GM15510 (cell line): Measurements from ENCODE around the gene AK5.

Experiments
- POLR2A ChIP-seq: IDR thresholded peaks from 3 replicates; pipeline ENCODE4 v1.6.1; 2011; ENCODE audit warnings: borderline replicate concordance; ENCODE audit not compliant: insufficient read length; ENCODE audit errors: extremely low read depth

AK5 gene

DNA sequence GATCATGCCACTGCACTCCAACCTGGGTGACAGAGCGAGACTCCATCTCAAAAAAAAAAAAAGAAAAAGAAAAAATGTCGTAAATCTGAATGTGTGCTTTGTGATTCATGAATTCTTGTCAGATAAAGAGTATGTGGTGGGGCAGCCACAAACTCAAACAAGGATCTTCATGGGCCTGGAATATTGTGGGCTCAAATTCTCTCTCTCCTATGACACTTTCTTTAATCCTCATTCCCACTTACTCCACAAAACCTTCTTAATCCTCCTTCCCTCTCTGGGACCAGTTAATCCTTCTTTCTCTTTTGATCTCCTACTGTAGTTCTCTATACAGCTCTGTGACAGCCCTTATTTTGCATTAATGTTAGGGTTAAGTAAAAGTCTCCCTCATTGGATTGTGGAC is 112.3 kb downstream of the AK5 start:
- no peak for TF ChIP-seq POLR2A

DNA sequence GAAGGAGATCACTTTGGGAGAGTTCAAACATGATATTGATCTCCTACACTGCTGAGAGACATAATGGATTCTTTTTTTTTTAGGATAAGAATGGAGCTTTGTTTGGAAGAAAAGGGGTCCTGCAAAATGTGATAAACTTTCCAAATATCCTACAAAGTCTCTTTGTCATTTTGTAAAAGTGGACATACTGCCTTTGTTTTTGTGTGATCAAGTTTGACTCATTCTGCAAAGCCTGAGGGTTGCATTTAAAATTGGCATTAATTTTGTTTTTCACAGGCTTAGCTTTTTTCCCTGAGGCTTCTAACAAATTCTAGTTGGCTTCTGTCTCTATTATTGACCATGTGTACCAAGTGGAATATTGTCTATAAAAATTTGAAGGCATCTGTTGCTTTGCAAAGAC is 113.2 kb downstream of the AK5 start:
- TF ChIP-seq POLR2A: no peak

DNA sequence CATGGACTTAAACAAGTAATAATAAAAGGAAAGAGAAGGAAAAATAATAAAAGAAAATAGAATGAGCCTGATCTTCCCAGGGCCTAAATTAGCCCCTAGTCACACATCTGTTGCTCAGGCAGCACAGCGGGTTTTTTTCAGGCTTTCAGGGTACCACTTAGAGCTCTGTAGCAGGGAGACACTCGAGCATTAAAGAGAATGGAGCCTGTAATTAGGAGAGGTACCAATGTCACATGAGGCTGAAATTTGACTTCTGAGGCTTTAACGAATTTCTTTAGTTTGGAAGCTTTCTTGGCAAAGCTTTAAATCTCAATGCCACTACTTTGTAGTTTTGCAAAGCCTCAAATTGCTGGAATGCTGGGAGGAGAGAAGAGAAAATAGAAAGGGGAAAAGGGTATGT is 116.3 kb downstream of the AK5 start:
- no peak for TF ChIP-seq POLR2A

DNA sequence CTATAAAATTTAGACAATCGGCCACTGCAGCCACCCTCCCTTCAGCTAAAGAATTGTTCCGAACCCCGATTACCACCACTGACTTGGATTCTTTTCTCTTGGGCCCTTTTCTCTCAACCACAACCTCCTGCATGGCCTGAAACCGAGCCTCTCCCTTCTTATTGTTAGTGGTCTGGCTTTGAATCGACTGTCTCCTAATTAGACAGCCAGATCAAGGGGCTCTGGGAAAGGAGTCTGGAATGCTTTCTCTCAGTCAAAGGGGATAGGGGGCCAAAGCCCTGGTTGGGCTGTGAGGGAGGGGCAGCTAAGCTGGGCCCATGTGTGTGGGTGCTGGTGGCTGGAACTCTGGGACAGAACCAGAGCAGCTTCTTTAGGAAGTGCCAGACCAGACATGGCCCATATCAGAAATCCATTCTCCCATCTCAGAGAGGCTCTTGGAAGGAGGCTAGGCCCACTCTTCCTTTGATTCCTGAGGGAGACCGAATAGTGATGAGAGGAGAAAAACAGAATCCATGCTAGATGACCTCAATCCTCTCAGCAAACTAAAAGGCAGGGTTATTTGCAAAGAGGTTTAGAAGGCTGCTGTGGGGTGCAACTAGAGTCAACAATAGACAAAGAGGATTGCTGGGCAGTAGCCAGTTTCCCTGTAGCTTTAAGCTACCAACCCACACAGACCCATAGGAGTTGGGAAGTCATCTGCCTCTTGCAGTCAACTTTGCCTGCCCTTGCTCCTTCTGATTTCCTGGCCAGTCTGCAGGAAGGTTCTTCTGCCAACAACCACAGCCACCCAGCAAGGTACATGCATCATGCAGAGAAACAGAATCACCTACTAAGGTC is 117.6 kb downstream of the AK5 start:
- TF ChIP-seq POLR2A: no peak

DNA sequence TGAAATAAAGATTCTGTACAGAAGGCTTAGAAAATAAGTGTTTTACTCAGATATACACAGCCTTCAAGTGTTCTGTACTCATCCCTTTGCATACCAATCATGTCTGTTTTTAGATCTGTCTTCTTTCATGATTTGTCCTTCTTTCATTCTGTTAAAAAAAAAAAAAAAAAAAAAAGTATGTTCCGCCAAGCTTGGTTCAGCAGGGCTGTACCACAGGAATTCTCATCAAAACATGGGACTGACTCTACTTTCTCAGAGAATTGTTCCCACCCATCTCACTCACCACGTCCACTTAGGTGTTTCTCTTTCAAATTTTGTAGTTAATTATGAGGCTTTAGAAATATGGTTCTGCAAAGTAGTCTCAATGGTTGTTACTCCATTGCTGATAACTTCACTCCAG is 119.0 kb downstream of the AK5 start:
- TF ChIP-seq POLR2A: no peak

DNA sequence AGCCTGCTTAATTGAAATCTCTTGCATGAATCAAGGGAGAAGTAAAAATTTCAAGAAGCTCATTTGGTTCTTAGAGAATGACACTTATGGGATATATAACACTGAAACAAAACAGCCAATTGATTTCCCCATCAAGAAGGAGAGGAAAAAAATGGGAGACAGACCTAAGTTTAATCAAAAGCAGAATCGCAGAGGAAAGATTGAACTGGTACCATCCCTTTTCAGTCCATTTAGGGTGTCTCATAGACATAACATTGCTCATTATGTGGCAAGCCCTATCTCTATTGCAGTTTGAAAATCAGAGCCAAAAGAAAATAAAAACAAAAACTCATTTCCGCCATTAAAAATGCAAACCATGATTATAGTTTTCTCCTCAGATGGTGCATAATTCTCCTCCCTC is 119.6 kb downstream of the AK5 start:
- TF ChIP-seq POLR2A: no peak

DNA sequence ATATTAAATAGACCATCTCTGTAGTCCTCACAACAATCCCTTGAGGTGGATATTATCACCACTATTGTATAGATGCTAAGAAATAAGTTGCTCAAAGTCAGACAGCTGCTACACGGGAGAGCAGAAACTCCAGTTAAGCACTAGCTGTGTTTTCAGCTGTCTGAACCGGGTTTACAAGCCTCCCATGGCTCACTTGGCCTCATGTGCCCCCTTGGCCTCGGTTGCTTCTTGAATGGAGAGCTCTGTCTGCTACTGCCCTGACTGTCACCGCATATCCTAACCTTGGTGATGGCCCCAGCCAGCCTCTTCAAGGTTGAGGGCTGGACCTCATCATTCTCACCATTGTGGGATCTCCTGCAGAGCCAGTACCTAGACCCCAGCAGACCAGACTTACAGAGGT is 123.4 kb downstream of the AK5 start:
- no peak for TF ChIP-seq POLR2A

DNA sequence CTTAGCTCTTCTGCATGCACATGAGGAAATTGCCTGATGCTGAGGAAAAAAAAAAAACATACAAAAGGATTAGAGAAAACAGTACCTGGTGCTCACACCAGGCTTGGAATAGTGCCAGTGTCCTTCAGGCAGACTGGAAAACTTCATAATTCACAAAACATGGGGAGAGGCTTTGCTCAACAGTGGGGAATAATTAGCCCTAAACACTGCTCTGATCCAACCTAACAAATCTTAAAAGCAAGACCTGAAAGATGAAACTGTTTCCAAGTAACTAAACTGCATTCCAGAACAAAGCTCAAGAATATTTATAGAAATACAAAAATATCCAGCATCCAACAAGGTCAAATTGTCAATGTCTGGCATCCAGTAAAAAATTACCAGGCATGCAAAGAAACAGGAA is 124.8 kb downstream of the AK5 start:
- TF ChIP-seq POLR2A: no peak

DNA sequence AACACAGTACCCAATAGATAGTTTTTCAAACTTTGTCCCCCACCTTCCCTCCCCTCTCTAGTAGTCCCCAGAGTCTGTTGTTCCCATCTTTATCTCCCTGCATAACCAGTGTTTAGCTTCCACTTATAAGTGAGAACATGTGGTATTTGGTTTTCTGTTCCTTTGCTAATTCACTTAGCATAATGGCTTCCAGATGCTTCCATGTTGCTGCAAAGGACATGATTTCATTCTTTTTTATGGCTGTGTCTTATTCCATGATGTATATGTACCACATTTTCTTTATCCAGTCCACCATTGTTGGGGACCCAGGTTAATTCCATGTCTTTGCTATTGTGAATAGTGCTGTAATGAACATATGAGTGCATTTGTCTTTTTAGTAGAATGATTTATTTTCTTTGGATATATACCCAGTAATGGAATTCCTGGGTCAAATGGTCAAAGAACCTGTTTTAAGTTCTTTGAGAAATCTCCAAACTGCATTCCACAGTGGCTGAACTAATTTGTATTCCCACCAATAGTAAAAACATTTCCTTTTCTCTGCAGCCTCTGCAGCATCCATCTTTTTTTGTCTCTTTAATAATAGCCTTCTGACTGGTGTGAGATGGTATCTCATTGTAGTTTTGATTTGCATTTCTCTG is 126.0 kb downstream of the AK5 start:
- no peak for TF ChIP-seq POLR2A

DNA sequence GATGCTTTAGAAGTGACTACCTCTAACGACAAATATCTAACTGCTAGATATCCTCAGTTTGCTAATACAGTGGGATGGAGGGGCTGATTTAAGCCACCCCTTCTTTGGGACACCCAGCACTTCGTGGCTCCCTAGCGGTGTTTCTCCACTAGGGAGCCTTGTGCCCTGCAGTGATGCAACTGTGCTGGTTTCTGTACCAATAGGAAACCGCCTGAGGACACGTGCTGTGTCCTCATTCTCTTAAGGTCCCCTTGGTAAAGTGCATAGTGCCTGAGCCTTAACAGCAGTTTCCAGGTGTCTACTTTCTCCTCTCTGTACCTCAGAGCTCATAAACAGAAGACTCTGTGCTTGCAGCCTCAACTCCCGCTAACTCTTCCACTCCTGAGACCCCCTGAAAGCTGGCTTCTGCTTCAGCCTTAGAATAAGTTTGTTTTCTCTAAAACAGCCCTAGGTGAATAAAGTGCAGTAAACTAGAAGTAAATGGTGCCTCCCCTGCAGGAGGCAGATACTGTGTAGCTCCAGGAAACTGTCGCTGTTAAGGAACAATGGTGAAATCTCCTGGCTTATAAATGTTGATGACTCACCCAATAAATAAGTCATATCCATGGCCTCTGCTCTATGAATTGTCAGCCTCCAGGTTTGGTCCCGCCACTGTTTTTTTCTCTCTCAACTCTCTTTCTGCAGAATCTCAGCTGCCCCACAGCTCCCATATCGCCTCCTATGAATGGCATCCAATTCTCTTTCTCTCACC is 130.4 kb downstream of the AK5 start:
- no peak for TF ChIP-seq POLR2A

DNA sequence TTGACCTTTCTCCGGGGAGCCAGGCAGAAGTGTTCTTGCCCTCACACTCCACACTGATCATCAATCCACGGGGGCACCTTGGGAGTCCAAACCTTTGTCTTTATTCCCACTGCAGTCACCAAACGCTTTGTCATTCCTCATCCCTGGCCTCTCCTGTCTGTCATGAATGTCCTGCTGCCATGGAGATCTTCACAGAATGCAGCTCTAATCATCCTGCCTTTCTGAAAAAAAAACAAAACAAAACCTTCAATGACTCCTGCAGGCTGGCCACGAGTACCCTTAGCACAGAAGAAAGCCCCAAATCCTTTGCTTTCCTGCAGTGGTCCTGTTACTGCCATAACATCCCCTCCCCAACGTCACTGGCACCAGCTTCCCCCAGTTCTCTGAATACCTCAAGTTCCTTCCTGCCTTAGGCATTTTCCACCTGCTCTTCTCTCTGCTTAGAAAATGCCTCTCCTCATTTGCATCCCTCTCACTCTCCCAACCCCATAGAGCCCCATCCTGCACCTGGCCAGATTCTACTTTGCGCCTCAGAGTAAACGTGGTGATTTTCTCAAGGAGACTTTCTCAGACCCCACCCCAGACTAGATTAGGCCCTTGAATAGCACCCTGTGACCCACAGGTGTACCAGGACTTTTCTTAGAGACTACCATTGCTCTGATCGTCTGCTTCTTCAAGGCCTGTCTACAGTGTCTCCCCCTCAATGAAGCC is 131.2 kb downstream of the AK5 start:
- no peak for TF ChIP-seq POLR2A

DNA sequence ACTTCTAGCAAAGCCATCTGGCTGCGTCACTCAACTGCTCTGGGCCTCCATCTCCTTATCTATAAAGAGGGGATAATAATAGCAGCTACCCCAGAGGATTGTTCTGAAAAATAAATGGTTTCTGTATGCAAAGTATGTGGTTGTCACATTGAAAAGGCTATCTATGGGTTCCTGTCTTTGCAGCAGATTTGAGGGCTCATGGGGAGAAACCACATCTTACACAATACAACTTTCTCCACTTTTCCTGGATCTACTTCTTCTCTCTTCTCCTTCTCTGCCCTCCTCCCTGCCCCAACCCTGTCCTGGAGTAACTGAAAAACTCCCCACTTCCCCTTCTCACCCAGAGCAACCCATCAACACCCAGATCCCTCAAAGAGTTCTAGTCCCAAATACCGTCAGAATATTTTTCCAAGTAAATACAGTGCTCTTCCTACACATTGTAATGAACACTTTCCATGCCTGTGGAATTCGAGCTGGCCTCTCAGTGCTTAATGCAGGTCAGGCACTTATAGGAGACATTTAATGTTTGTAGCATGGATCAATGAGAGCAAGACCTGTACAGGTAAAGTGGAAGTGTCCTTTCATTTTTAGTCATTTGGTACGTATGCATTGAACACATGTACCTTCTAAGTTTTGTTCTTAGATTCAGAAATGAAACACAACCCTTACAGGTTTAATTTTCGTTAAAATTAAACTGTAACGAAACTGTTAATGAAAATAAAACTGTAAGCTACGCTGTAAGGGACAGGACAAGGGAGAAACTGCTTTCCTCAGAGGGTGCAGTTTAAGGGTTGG is 131.9 kb downstream of the AK5 start:
- no peak for TF ChIP-seq POLR2A

DNA sequence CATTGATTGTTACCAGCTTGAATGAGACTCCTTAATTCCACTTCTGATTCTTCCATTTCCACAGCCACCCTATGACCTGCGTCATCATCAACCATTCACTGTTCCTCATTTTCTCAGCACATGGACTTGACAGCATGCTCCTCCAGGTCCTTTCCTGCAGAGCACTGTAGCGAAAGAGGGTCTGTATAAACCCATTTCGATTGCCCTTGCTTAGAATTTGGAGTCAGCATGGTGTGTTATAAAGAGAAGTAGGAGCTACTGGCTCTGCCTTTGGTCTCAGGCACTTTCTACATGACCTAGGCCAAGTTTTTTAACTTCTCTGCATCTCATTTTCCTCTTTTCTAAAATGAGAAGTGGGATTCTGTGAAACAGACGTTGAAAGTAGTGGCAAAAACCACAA is 133.8 kb downstream of the AK5 start:
- no peak for TF ChIP-seq POLR2A
